ENCODE measurements around the gene TMEM17. TPM values are rescaled to one million over a fixed set of nuclear protein-coding genes. Genes with fewer than 3 reads are reported as not detected.

TMEM17 gene
- total and polyA plus RNA-seq, 2 of the 13 experiments (the other 11 are each of a cell fraction or from before 2014, with no cell fraction given) = 0.22 to 0.50 TPM

DNA sequence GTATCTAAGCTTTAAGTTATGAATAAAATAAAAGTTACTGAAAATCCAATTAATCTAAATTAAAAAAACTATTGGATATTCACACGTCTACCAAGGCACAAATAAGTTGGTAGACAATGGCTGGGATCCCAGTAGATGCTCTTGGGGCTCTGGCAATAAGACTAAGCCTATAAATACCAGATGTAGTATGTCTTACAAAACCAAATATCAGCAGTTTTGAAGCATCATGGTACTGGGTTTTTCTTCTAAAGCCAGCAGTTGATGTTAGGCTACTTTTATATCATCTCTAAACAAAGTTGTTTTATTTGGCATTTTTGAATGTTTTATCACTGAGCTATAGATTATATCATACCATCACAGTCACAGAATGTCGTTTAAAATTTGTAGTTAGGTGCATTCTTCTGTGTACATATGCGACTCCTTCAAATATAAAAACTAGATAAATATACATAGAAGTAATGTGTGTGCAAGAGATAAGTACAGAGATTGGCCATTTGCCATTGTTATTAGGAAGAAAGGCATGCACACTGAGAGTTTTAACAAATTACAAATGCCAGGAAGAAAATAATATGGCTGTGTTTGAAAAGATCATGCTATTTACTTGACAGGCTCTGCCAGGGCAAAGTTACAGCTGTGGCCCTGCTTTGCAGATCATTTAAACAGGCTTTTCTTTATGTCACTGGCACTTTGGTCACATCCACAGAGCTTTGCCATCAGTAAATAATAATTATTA, 21.6 kb upstream of the TMEM17 start (continued):
- TF ChIP-seq ZNF446 (CRISPR knock-in tag; IDR thresholded peaks at IDR 0.05) (no peak), ZNF776 (CRISPR knock-in tag; IDR thresholded peaks at IDR 0.05) (no peak), ZNF543 (CRISPR knock-in tag; IDR thresholded peaks at IDR 0.05) (no peak), REL (CRISPR knock-in tag; conservative IDR thresholded peaks at IDR 0.05) (no peak), ZNF629 (CRISPR knock-in tag; conservative IDR thresholded peaks at IDR 0.05) (no peak; the same call in 1 of the 2 replicates), ZNF264 (CRISPR knock-in tag; IDR thresholded peaks at IDR 0.05) (no peak), PAF1 (CRISPR knock-in tag; IDR thresholded peaks at IDR 0.05) (no peak), MTA3 (CRISPR knock-in tag; IDR thresholded peaks at IDR 0.05) (no peak), GATAD2A (CRISPR knock-in tag; IDR thresholded peaks at IDR 0.05) (peak; percentile 65), ZNF180 (CRISPR knock-in tag; IDR thresholded peaks at IDR 0.05; ENCODE audit: borderline replicate concordance, low read depth) (no peak), PRMT3 (CRISPR knock-in tag; IDR thresholded peaks at IDR 0.05; ENCODE audit: borderline replicate concordance, low read depth) (no peak), EEA1 (CRISPR knock-in tag; IDR thresholded peaks at IDR 0.05; ENCODE audit: borderline replicate concordance) (no peak), ZSCAN12 (CRISPR knock-in tag; IDR thresholded peaks at IDR 0.05) (no peak), MXD4 (CRISPR knock-in tag; IDR thresholded peaks at IDR 0.05) (no peak), ATAD3A (CRISPR knock-in tag; IDR thresholded peaks at IDR 0.05) (no peak), ZNF747 (CRISPR knock-in tag; IDR thresholded peaks at IDR 0.05; ENCODE audit: borderline replicate concordance) (no peak), SRSF9 (IDR thresholded peaks at IDR 0.05; ENCODE audit: borderline replicate concordance, insufficient read depth, low read depth, low read length, poor library complexity, severe bottlenecking) (no peak), SUZ12 (IDR thresholded peaks at IDR 0.05; ENCODE audit: low read depth, low read length) (no peak), MAFK (conservative IDR thresholded peaks at IDR 0.05 in 1 of 2, IDR thresholded peaks at IDR 0.05 in 1 of 2; ENCODE audit: low read length in 2 of 2) (peak; percentile 47 to 52; a peak in 2 of 4 replicates), KDM4B (CRISPR knock-in tag; IDR thresholded peaks at IDR 0.05) (no peak), SRY (CRISPR knock-in tag; IDR thresholded peaks at IDR 0.05) (no peak), FUBP1 (CRISPR knock-in tag; IDR thresholded peaks at IDR 0.05; ENCODE audit: borderline replicate concordance) (no peak)
- TF ChIP-seq, protein P1, sequence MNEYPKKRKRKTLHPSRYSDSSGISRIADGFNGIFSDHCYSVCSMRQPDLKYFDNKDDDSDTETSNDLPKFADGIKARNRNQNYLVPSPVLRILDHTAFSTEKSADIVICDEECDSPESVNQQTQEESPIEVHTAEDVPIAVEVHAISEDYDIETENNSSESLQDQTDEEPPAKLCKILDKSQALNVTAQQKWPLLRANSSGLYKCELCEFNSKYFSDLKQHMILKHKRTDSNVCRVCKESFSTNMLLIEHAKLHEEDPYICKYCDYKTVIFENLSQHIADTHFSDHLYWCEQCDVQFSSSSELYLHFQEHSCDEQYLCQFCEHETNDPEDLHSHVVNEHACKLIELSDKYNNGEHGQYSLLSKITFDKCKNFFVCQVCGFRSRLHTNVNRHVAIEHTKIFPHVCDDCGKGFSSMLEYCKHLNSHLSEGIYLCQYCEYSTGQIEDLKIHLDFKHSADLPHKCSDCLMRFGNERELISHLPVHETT (CRISPR knock-in tag; conservative IDR thresholded peaks at IDR 0.05) = no peak
- TF ChIP-seq, protein P2, sequence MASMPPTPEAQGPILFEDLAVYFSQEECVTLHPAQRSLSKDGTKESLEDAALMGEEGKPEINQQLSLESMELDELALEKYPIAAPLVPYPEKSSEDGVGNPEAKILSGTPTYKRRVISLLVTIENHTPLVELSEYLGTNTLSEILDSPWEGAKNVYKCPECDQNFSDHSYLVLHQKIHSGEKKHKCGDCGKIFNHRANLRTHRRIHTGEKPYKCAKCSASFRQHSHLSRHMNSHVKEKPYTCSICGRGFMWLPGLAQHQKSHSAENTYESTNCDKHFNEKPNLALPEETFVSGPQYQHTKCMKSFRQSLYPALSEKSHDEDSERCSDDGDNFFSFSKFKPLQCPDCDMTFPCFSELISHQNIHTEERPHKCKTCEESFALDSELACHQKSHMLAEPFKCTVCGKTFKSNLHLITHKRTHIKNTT (CRISPR knock-in tag; IDR thresholded peaks at IDR 0.05) = no peak
- TF ChIP-seq, protein P3, sequence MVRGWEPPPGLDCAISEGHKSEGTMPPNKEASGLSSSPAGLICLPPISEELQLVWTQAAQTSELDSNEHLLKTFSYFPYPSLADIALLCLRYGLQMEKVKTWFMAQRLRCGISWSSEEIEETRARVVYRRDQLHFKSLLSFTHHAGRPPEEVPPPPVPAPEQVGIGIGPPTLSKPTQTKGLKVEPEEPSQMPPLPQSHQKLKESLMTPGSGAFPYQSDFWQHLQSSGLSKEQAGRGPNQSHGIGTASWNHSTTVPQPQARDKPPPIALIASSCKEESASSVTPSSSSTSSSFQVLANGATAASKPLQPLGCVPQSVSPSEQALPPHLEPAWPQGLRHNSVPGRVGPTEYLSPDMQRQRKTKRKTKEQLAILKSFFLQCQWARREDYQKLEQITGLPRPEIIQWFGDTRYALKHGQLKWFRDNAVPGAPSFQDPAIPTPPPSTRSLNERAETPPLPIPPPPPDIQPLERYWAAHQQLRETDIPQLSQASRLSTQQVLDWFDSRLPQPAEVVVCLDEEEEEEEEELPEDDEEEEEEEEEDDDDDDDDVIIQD (CRISPR knock-in tag; IDR thresholded peaks at IDR 0.05; ENCODE audit: low read depth) = no peak
